SW 1271 (cell line): ENCODE data around the gene EPX.

Experiments used
- DNase-seq, 2 experiments: peaks; one replicate each; lab custom pipeline; 2025; lab: John Stamatoyannopoulos, UW

Gene EPX

GRCh38 chr17:58228679-58229078, 36.2 kb downstream of the EPX start:
- DNase-seq, result no peak

- DNase-seq, result no peak
Observed at GRCh38 chr17:58229384-58229783, 36.9 kb downstream of the EPX start.

- DNase-seq, result no peak
Observed at GRCh38 chr17:58229881-58230280, 37.4 kb downstream of the EPX start.

GRCh38 chr17:58231641-58232040, 39.1 kb downstream of the EPX start:
- DNase-seq, result no peak

GRCh38 chr17:58232707-58233156, 40.2 kb downstream of the EPX start:
- no peak for DNase-seq

- no peak for DNase-seq
Observed at GRCh38 chr17:58233543-58233942, 41.0 kb downstream of the EPX start.

- no peak for DNase-seq
Observed at GRCh38 chr17:58234512-58234911, 42.0 kb downstream of the EPX start.

GRCh38 chr17:58235821-58236220, 43.3 kb downstream of the EPX start:
- no peak for DNase-seq

GRCh38 chr17:58236394-58236793, 43.9 kb downstream of the EPX start:
- no peak for DNase-seq

- no peak for DNase-seq
Observed at GRCh38 chr17:58238147-58238634, 45.7 kb downstream of the EPX start, which contains the start of gene LPO. Gene LPO, plus strand, starts transcription at chr17:58238584. Its CDS starts 4,396 bp downstream, at chr17:58242980.

GRCh38 chr17:58239987-58240386, 47.5 kb downstream of the EPX start:
- DNase-seq, result no peak

GRCh38 chr17:58242171-58242784, 49.8 kb downstream of the EPX start:
- DNase-seq, result no peak

GRCh38 chr17:58244963-58245362, 52.4 kb downstream of the EPX start:
- no peak for DNase-seq

- no peak for DNase-seq
Observed at GRCh38 chr17:58245428-58246103, 53.0 kb downstream of the EPX start.

GRCh38 chr17:58246104-58246740, 53.7 kb downstream of the EPX start:
- DNase-seq, result no peak

- no peak for DNase-seq
Observed at GRCh38 chr17:58246781-58247180, 54.3 kb downstream of the EPX start.

- DNase-seq, result no peak
Observed at GRCh38 chr17:58247511-58248363, 55.2 kb downstream of the EPX start.

- no peak for DNase-seq
Observed at GRCh38 chr17:58248955-58249269, 56.4 kb downstream of the EPX start.

- DNase-seq, result peak; percentile 16 to 30
Observed at GRCh38 chr17:58249270-58250133, 57.0 kb downstream of the EPX start.

- no peak for DNase-seq
Observed at GRCh38 chr17:58250344-58251011, 58.0 kb downstream of the EPX start.

GRCh38 chr17:58252141-58252540, 59.6 kb downstream of the EPX start:
- DNase-seq, result no peak
